OCI-LY3 (cell line): Measurements from ENCODE around the gene ST8SIA2.

Experiments used
- H2AFZ ChIP-seq: fragments of 200-600, 300-600 bp; shearing (Covaris generic); 2 replicates; pipeline ENCODE4 v1.6.0; 2014; ENCODE audit warnings: antibody characterized with exemption, low read depth, low read length
- H3K27ac ChIP-seq: fragments of 200-600, 300-600 bp; sonication (generic); 2 replicates; pipeline ENCODE4 v1.5.1; 2014; ENCODE audit warnings: mild to moderate bottlenecking, low read length, moderate library complexity, mixed read lengths
- H3K27me3 ChIP-seq: fragments of 200-600, 300-600 bp; sonication (generic); 2 replicates; pipeline ENCODE4 v1.6.1; 2014; ENCODE audit warnings: low read depth, low read length, mixed read lengths
- H3K36me3 ChIP-seq: fragments of 200-600, 300-600 bp; sonication (generic); replicated peaks from 2 replicates; pipeline ENCODE3; 2014; ENCODE audit warnings: low read depth, low read length, mixed read lengths
- H3K4me1 ChIP-seq: fragments of 300-600, 200-600 bp; sonication (generic); 2 replicates; pipeline ENCODE4 v1.6.1; 2014; ENCODE audit warnings: low read length, mixed read lengths
- H3K4me2 ChIP-seq: fragments of 200-600, 300-600 bp; sonication (generic); 2 replicates; pipeline ENCODE4 v1.6.1; 2014; ENCODE audit warnings: low read length, mixed read lengths
- H3K4me3 ChIP-seq: fragments of 300-600, 200-600 bp; sonication (generic); 2 replicates; pipeline ENCODE4 v1.5.1; 2014; ENCODE audit warnings: antibody characterized with exemption, mild to moderate bottlenecking, low read length, moderate library complexity
- H3K79me2 ChIP-seq: fragments of 300-600, 200-600 bp; shearing (Covaris generic); 2 replicates; pipeline ENCODE4 v1.6.1; 2014; ENCODE audit warnings: mild to moderate bottlenecking, low read length, mixed read lengths
- H3K9ac ChIP-seq: fragments of 300-600, 200-600 bp; shearing (Covaris generic); 2 replicates; pipeline ENCODE4 v1.6.0; 2014; ENCODE audit warnings: mild to moderate bottlenecking, low read length, moderate library complexity
- H3K9me3 ChIP-seq: fragments of 200-600, 300-600 bp; shearing (Covaris generic); 2 replicates; pipeline ENCODE4 v1.6.1; 2014; ENCODE audit warnings: low read length, mixed read lengths; ENCODE audit not compliant: insufficient read depth
- H4K20me1 ChIP-seq: fragments of 200-600, 300-600 bp; sonication (generic); 2 replicates; pipeline ENCODE4 v1.6.1; 2016; ENCODE audit warnings: low read length, mixed read lengths; ENCODE audit not compliant: insufficient read depth
- EZH2phosphoT487 ChIP-seq: fragments of 200-600 bp; shearing (Covaris generic); IDR thresholded peaks from 2 replicates; pipeline ENCODE4 v1.6.1; 2018; ENCODE audit warnings: antibody characterized with exemption, mixed run types, low read depth
- TF ChIP-seq, protein P1 (sequence below): fragments of 200-600, 300-600 bp; sonication (generic); IDR thresholded peaks from 2 replicates; pipeline ENCODE4 v1.5.1; 2014; ENCODE audit warnings: antibody characterized with exemption, low read length, low read depth

ST8SIA2 gene

DNA sequence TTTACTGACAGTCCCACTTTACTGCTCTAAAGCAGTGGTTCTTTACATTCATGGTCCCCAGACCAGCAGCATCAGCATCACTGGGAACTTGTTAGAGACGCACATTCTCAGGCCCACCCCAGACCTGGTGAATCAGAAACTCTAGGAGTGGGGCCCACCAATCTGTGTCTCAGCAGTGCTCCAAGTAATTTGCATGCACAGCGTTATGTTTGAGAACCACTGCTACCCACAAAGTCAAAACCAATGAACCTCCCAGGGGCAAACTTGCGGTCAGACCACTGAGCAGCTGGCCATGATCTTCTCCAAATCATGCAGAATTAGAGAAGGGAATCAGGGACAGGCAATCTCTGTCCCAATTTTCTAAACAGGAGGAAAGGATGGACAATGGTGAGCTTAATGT, 58.5 kb downstream of the ST8SIA2 start:
- H4K20me1 ChIP-seq = no peaks in the 10 kb centered on the region
- TF ChIP-seq, protein P1, sequence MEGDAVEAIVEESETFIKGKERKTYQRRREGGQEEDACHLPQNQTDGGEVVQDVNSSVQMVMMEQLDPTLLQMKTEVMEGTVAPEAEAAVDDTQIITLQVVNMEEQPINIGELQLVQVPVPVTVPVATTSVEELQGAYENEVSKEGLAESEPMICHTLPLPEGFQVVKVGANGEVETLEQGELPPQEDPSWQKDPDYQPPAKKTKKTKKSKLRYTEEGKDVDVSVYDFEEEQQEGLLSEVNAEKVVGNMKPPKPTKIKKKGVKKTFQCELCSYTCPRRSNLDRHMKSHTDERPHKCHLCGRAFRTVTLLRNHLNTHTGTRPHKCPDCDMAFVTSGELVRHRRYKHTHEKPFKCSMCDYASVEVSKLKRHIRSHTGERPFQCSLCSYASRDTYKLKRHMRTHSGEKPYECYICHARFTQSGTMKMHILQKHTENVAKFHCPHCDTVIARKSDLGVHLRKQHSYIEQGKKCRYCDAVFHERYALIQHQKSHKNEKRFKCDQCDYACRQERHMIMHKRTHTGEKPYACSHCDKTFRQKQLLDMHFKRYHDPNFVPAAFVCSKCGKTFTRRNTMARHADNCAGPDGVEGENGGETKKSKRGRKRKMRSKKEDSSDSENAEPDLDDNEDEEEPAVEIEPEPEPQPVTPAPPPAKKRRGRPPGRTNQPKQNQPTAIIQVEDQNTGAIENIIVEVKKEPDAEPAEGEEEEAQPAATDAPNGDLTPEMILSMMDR = no peak
- TF ChIP-seq EZH2phosphoT487 = no peak
- H3K4me3 ChIP-seq = no peak overlapping the region
- H3K4me1 ChIP-seq = no peaks in the 10 kb centered on the region
- no peak overlapping the region for H3K9ac ChIP-seq
- no peak overlapping the region for H3K27ac ChIP-seq
- no peaks in the 10 kb centered on the region for H3K79me2 ChIP-seq
- H3K4me2 ChIP-seq = no peak overlapping the region
- no peak overlapping the region for H2AFZ ChIP-seq
- H3K36me3 ChIP-seq = no peaks in the 10 kb centered on the region
- peaks cover 65% of the 10 kb centered on the region for H3K27me3 ChIP-seq
- H3K9me3 ChIP-seq = no peaks in the 10 kb centered on the region

- Histone ChIP-seq H3K36me3 (no peaks in the 10 kb centered on the region), H4K20me1 (no peaks in the 10 kb centered on the region), H3K9ac (no peak overlapping the region), H3K79me2 (no peaks in the 10 kb centered on the region), H3K4me3 (no peak overlapping the region), H3K4me1 (no peaks in the 10 kb centered on the region), H3K27ac (no peak overlapping the region), H3K9me3 (no peaks in the 10 kb centered on the region), H3K4me2 (no peak overlapping the region), H2AFZ (no peak overlapping the region), H3K27me3 (peaks cover 62% of the 10 kb centered on the region)
- no peak for TF ChIP-seq EZH2phosphoT487
- TF ChIP-seq, protein P1 = no peak
Measured at GRCh38 chr15:92453607-92454006, 59.9 kb downstream of the ST8SIA2 start.

- Histone ChIP-seq H3K4me2 (no peak overlapping the region), H3K9ac (no peak overlapping the region), H4K20me1 (no peaks in the 10 kb centered on the region), H3K4me3 (no peak overlapping the region), H2AFZ (no peak overlapping the region), H3K27me3 (peaks cover 55% of the 10 kb centered on the region), H3K36me3 (no peaks in the 10 kb centered on the region), H3K27ac (no peak overlapping the region), H3K4me1 (no peaks in the 10 kb centered on the region), H3K9me3 (no peaks in the 10 kb centered on the region), H3K79me2 (no peaks in the 10 kb centered on the region)
- TF ChIP-seq, protein P1 = no peak
- TF ChIP-seq EZH2phosphoT487 = no peak
Measured at GRCh38 chr15:92454555-92455105, 60.9 kb downstream of the ST8SIA2 start.

DNA sequence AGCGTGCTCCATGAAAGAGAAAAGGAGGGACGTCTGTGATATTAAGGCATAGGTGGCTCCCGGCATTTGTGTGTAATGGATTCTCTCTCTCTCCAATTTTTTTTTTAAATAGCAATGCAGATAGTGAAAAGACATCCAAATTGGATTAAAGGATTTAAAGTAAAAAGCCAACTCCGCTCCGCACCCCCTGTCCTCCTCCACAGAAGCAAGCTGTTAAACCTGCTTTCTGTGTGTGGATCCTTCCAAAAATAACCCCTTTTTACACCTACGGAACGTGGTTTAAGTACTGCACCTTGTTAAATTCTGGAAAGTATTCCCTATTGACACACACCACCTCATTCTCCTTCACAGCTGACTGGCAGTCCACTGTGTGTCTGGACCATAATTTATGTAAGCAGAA, 61.6 kb downstream of the ST8SIA2 start:
- Histone ChIP-seq H3K9ac (no peak overlapping the region), H3K36me3 (no peaks in the 10 kb centered on the region), H3K27me3 (peaks cover 49% of the 10 kb centered on the region), H3K27ac (no peak overlapping the region), H3K4me1 (no peaks in the 10 kb centered on the region), H3K4me3 (no peak overlapping the region), H3K4me2 (no peak overlapping the region), H3K79me2 (no peaks in the 10 kb centered on the region), H4K20me1 (no peaks in the 10 kb centered on the region), H3K9me3 (no peaks in the 10 kb centered on the region), H2AFZ (no peak overlapping the region)
- TF ChIP-seq EZH2phosphoT487 = no peak
- TF ChIP-seq, protein P1 = no peak
